ENCODE measurements around the gene HIGD1A. TPM values are rescaled to one million over a fixed set of nuclear protein-coding genes. Genes with fewer than 3 reads are reported as not detected.

The HIGD1A gene
- polyA plus RNA-seq, 3 donors = 145 to 159 (median 150) TPM

DNA sequence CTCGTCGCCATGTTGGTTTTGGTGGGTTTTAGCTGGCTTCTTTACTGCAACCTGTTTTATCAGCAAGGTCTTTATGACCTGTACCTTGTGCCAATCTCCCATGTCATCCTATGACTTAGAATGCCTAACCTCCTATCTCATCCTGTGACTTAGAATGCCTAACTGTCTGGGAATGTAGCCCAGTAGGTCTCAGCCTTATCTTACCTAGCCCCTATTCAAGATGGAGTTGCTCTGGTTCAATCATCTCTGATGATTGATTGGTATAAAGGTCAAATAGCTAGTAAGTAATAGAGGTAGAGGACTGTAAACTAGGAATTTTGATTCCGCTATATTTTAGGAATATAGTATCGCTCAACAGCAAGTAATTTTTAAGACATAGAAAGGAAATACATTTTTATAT, 3.6 kb upstream of the HIGD1A start:
- no peak for DNase-seq (ENCODE audit: extremely low read depth in 1 of 11, low read depth in 9 of 11, low spot score in 4 of 11)

DNA sequence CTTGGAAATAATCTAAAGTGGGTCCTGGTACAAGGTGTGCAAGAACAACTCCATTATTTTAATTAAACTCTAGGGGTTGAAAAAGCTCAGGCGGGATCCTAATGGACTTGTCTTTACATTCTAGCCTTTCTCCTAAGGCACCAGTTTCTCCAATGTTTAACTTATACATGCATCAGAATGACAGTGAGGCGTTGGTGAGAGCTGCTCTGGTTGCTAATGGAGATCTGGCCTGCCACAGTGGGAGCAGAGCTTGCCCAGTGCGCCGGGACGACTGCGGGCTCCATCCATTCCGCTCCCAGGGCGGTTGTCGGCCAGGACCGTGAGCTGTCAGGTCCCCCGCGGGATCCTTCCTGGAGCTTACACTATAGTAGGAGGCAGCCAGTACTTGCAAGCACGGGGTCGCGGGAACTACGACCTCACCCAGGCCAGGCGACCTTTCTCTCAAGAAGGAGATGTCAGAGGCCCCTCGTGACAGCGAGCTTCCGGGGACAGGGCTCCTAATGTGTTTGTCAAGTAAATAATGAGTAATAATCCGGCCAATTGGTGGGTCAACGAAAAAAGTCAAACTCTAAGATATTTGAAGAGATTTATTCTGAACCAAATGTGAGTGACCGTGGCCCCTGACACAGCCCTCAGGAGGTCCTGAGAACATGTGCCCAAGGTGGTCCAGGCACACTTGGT, 991 bp upstream of the HIGD1A start:
- no peak for DNase-seq (ENCODE audit: extremely low read depth in 1 of 11, low read depth in 9 of 11, low spot score in 4 of 11)

DNA sequence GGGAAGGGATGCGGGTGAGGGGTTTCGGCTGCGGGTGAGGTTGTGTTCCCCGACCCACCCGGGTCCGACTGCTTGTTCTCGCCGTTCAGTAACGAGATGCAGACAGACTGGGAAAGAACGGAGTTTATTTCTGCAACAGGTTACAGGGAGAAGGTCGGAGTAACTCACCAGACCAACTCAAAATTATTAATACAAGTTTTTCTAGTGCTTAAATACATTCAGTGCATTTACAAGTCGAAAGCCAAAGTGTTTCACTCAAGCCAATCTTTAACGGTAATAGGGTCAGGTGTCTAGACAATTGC, 492 bp upstream of the HIGD1A start:
- DNase-seq (ENCODE audit: extremely low read depth in 1 of 11, low read depth in 9 of 11, low spot score in 4 of 11) = no peak

DNA sequence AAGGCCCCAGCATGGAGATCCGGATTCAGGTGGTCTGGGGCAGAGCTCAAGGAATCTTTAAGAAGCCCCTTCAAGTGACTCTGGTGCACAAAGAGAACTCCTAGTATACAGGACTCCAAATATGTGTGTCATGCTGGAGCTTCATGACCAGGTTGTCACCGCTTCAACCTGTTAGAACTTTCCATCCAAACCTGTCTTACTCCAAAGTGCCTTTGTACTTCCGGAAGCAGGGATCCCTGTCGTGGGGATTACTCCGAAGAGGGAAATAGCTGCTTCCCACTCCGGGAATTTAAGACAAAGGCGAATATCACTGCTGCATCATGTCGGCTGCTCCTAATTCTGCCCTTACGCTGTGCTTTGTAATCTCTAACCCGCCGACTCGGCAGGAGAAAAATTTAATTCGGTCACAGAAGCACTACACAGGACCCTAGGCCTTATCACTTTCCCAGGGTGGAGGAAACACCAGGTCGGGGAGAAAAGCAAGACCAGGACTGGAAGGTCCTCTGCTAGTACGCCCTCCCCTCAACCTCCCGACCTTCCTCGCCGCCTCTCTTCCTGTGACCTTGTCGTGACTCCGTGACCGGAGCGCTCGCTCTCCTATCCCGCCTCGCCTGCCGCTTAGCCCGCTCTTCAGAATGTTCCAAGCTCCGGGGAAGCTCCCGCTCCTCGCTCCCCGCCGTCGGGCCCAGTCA, 730 bp downstream of the HIGD1A start:
- peak in 4 of 11 donors; percentile 32 to 62 (median 50) for DNase-seq (ENCODE audit: extremely low read depth in 1 of 11, low read depth in 9 of 11, low spot score in 4 of 11)

DNA sequence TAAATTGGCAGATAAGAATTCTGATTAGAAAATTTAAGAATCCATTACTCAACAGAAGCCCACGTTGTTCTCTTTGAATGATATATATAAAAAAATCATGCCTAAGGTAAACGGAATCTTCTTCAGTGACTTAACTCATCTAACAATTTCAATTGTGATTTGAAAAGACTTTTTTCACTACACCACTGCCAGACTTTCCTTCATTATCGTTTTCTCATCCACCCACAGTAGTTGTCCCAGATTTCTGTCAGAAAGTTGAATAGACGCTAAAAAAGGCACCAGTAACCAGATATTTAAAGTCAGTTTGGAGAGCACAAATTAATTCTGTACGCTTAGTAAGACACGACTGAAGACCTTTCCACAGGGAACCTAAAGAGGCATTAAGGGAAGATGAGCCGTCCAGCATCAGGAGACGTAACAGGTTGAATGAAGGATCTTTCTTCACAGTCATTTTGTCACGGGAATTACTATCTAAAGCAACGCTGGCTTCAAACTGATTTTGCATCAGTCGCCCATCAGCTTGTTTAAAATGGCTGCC, 1.3 kb downstream of the HIGD1A start:
- peak in 1 of 11 donors; percentile 31 for DNase-seq (ENCODE audit: extremely low read depth in 1 of 11, low read depth in 9 of 11, low spot score in 4 of 11)

DNA sequence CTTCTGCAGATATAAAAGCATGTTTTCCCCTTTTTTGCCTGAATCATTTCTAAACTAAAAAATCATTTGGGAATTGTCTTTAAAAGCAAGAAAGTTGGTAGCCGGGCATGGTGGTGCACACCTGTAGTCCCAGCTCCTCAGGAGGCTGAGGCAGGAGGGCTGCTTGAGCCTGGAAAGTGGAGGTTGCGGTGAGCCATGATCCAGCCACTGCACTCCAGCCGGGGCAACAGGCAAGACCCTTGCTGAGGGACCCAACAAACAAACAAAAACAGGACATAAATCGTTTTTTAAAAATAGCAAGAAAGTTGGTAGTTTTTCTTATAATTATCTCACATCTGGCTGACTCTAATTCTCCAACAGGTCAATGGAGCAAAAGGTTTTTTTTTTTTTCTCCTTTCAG, 2.5 kb downstream of the HIGD1A start:
- no peak for DNase-seq (ENCODE audit: extremely low read depth in 1 of 11, low read depth in 9 of 11, low spot score in 4 of 11)

DNA sequence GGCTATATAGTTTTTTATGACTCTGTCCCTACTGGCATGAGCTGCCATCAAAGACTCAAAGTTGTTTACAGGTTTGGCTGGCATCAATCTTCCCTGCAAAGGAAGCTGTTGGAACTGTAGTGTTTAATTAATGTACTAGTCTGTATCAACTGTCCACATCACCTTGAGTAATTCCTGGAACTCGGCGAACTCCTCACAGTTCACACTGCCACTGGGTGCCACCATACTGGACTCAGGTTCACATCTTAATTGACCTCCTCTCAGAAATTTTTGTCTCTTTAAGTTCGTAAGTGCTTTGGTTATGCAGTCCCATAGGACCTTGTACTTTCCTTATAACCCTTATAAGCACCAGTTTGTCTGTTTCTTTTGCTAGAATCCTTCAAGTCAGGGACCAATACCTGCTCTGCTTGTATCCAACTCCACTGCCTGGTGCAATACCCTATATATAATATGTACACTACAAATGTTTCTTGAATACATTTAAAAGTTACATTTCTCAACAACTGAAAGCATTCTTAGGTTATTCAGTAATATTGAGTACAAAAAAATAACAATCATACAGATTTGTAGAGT, 3.2 kb downstream of the HIGD1A start:
- DNase-seq (ENCODE audit: extremely low read depth in 1 of 11, low read depth in 9 of 11, low spot score in 4 of 11) = no peak

DNA sequence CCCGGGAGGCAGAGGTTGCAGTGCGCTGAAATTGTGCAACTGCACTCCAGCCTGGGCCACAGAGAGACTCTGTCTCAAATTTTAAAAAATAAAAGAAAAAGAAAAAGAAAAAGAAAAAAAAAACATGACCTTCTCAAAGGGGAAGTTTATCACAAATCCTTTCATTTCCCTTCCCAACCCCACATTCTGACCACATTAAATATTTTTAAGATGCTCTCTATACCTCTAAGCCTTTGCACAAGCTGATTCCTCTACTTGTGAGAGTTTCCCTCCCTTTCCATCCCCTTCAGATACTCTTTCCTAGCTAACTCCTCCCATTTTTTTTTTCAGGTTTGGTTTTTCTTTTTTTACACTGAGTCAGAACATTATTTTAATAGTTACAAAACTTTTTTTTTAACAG, 4.0 kb downstream of the HIGD1A start:
- no peak for DNase-seq (ENCODE audit: extremely low read depth in 1 of 11, low read depth in 9 of 11, low spot score in 4 of 11)

DNA sequence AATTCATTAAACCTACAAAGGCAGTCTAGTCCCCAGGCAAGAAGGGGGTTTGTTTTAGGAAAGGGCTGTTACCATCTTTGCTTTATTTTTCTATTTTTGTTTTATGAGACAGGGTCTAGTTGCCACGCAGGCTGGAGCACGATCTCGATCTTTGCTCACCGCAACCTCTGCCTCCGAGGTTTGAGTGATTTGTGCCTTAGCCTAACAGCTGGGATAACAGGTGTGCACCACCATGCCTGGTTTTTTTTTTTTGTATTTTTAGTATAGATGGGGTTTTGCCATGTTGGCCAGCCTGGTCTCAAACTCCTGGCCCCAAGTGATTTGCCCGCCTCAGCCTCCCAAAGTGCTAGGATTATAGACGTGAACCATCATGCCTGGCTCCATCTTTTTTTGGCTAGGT, 4.9 kb downstream of the HIGD1A start:
- DNase-seq (ENCODE audit: extremely low read depth in 1 of 11, low read depth in 9 of 11, low spot score in 4 of 11) = no peak

DNA sequence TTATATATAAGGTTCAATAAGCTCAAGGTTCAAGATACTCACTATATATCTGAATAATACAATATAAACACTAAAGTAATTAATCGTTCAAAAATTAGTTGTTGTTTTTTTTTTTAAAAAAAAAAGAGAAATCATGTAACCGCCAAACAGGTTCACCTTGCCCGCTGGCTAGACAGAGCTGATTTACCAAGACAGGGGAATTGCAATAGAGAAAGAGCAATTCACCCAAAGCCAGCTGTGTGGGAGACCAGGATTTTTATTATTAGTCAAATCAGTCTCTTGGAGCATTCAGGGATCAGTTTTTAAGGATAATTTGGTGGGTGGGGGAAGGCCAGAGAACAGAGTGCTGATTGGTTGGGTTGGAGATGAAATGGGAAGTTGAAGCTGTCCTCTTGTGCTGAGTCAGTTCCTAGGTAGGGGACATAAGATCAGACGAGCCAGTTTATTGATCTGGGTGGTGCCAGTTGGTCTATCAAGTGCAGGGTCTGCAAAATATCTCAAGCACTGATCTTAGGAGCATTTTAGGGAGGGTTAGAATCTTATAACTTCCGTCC, 7.9 kb downstream of the HIGD1A start:
- DNase-seq (ENCODE audit: extremely low read depth in 1 of 11, low read depth in 9 of 11, low spot score in 4 of 11) = no peak

DNA sequence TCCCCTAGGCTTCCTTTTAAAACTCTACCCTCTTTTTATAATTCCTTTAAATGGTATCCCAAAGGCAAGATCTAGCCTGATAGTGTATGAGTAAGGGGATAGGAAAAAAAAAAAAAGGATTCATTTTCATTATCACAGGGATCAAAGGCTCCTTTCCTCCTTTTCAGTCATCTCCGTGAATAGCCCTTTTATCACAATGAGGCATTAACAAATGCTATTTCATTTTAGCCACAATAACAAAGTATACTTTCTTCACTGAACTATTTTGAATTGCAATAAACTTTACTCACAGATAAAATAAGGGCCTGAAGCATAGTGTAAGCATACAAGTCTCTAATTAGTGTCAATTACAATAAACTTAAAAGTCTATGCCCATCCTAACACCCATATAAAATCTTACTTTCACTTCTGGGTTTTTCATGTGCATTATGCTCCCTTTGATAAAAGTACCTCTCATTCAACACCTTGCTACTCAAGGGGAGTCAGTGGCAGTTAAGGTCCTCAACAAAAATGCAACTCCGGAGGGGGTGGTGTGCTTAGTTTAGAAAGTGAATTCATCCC, 8.6 kb downstream of the HIGD1A start:
- DNase-seq (ENCODE audit: extremely low read depth in 1 of 11, low read depth in 9 of 11, low spot score in 4 of 11) = no peak

DNA sequence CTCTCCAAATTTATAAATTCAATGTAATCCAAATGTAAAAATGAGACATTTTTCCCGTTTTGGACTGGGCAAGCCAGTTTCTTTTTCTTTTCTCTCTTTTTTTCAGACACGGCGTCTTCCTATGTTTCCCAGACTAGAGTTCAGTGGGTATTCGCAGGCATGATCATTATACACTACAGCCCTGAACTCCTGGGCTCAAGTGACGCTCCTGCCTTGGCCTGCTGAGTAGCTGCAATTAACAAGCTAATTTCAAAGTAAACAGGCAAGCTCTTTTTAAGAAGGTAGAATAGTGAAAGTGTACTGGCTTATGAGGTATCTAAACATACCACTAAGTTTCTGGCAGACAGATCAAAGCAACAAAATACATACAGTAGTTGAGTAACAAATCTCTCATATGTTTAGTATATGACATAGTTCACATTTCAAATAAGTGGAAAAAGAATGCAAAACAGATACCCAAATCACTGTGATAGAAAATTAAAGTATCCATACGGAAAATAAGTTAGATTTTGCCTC, 13.5 kb downstream of the HIGD1A start:
- DNase-seq (ENCODE audit: extremely low read depth in 1 of 11, low read depth in 9 of 11, low spot score in 4 of 11) = no peak

DNA sequence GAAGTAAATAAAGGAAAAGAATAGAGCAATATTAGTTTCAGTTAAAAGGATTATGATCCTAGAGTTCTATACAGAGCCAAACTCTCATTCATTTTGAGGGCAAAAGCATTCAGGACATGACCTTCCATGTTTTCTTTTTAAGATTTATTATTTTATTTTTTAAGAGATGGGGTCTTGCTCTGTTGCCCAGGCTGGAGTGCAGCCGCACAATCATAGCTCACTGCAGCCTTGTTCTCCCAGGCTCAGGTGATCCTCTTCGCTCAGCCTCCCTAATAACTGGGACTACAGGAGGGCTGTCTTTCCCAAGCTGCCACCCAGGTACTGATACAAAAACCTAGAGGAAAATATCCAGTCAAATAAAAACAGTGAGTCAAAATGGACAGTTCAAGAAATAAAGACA, 17.7 kb downstream of the HIGD1A start:
- no peak for DNase-seq (ENCODE audit: extremely low read depth in 1 of 11, low read depth in 9 of 11, low spot score in 4 of 11)

DNA sequence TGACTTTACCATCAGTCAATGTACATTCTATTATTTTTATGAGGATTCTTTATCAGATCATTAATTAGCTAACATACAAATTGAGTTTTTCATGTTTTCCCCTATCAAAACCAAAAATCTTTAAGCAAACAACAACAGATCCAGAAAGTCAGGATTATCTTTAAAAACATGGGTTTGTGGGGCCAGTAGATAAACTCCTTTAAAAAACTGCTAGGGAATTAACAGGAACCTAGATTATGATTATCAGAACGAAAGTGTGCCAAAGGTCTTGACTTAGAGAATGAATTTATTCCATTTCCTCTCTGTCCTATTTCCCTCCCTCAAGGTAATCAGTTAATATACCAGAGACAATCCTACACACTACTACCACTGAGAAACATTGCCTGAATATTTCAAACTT, 18.1 kb downstream of the HIGD1A start:
- DNase-seq (ENCODE audit: extremely low read depth in 1 of 11, low read depth in 9 of 11, low spot score in 4 of 11) = no peak

DNA sequence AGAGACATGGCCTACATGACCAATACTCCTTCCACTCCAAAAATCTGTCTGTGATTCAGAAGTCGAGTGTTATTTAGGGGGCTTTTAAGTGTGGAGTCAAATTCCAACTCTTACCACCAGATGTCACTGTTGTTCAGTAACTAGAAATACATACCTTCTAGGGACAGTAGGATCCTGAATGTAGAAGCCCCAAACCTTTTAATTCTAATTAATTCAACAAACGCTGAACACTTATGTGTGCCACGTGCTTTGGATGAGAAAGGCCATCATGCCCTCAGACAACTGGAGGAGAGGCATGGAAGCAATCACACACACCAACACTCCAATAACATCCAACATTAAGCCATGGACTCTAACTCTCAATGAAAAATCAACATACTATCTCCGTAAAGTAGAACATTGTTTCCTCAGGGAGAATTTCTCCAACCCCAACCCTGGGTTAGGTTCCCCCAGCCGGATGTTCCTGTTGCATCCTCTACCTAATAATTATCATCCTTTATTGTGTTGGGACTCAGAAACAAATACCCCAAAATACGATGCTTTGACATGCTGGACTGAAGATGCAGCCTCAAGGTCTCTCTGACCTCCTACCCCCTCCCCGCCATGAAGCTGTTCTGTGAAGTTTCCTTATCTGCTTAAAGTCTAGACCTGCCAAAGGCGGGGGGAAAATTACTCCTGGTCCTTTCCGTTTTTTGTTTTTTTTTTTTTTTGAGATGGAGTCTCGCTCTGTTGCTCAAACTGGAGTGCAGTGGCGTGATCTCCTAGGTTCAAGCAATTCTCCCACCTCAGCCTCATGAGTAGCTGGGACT, 23.2 kb downstream of the HIGD1A start:
- DNase-seq (ENCODE audit: extremely low read depth in 1 of 11, low read depth in 9 of 11, low spot score in 4 of 11) = peak in 10 of 11 donors; percentile 54 to 85 (median 67)

DNA sequence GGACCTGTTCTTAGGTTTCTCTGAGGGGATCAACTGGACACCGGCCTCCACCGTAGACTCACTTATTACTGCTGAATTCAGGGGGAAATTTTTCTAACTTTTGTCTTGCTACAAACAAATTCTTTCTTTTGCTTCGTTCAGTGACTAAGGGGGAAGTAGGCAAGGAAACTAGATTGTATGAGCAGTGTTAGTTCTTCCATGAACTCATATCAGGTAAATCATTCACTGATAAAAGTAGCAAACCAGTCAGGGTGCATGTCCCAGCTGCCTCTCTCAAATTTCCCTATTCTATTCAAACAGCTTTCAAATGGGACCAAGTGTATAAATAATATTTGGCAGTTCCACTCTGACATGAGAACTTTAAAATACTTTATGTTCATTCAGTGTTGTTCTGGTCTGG, 23.9 kb downstream of the HIGD1A start:
- no peak for DNase-seq (ENCODE audit: extremely low read depth in 1 of 11, low read depth in 9 of 11, low spot score in 4 of 11)

DNA sequence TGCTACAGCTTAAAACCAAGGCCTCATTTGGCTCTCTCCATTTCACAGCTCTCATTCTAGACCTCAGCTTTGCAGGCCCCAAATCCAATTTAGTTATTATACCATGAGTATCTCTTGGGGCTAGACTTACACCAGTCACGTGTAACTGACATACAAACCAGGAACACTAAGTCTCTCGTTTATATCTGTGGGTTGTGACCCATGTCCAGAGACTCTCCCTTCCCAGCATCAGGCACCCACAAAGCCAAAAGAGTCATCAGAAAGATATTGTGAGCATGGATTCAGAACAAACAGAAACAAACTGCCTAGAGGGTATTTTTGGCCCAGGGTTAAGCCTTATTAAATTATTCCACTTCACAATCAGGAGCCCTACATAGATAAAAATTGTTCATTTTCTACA, 25.6 kb downstream of the HIGD1A start:
- DNase-seq (ENCODE audit: extremely low read depth in 1 of 11, low read depth in 9 of 11, low spot score in 4 of 11) = no peak

DNA sequence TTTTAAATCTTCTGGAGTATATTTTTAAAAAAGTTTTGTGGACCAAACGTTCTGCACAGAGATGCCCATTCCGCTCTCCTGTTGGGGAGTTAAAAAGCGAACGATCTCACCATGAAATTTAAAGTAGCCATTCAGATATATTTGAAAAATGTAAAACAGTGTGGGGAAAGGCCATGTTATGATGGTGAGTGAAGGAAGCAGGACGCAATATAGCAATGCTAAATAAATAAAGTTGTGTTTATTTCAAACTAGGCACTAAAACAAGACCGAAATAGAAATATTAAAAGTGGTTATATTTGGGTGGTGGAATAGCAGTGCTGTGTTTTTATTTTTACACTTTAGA, 30.9 kb downstream of the HIGD1A start:
- no peak for DNase-seq (ENCODE audit: extremely low read depth in 1 of 11, low read depth in 9 of 11, low spot score in 4 of 11)
